ENCODE results near the gene VSTM2B.
A peak's percentile ranks its signal among the peaks of the same experiment; 100 is the strongest.

The VSTM2B gene

GRCh38 chr19:29576761-29577648, 51.2 kb downstream of the VSTM2B start:
- TF ChIP-seq CTCF (conservative IDR thresholded peaks at IDR 0.05; ENCODE audit: low read length) = no peak
- DNase-seq (ENCODE audit: low read depth) = no peak
- no peak overlapping the region for H3K4me3 ChIP-seq (ENCODE audit: low read length)

- no peak for DNase-seq (ENCODE audit: low read depth)
- no peak overlapping the region for H3K4me3 ChIP-seq (ENCODE audit: low read length)
- TF ChIP-seq CTCF (conservative IDR thresholded peaks at IDR 0.05; ENCODE audit: low read length) = no peak
These were observed 51.8 kb downstream of the VSTM2B start for GRCh38 chr19:29577649-29577963.

- no peak overlapping the region for H3K4me3 ChIP-seq (ENCODE audit: low read length)
- no peak for TF ChIP-seq CTCF (conservative IDR thresholded peaks at IDR 0.05; ENCODE audit: low read length)
- no peak for DNase-seq (ENCODE audit: low read depth)
These were observed 52.6 kb downstream of the VSTM2B start for GRCh38 chr19:29578349-29578748.

GRCh38 chr19:29579308-29579910, 53.6 kb downstream of the VSTM2B start:
- TF ChIP-seq CTCF (conservative IDR thresholded peaks at IDR 0.05; ENCODE audit: low read length) = no peak
- H3K4me3 ChIP-seq (ENCODE audit: low read length) = no peak overlapping the region
- no peak for DNase-seq (ENCODE audit: low read depth)

- DNase-seq (ENCODE audit: low read depth) = no peak
- no peak overlapping the region for H3K4me3 ChIP-seq (ENCODE audit: low read length)
- TF ChIP-seq CTCF (conservative IDR thresholded peaks at IDR 0.05; ENCODE audit: low read length) = no peak
These were observed 55.6 kb downstream of the VSTM2B start for GRCh38 chr19:29581398-29581797.

- no peak for TF ChIP-seq CTCF (conservative IDR thresholded peaks at IDR 0.05; ENCODE audit: low read length)
- DNase-seq (ENCODE audit: low read depth) = peak; percentile 13
- H3K4me3 ChIP-seq (ENCODE audit: low read length) = no peak overlapping the region
These were observed 57.6 kb downstream of the VSTM2B start for GRCh38 chr19:29583196-29583999.
